HepG2 (cell line): ENCODE results near the gene NF2. TPM values are rescaled to one million over a fixed set of nuclear protein-coding genes. Genes with fewer than 3 reads are reported as not detected.

Experiments
- ARID5B ChIP-seq: IDR thresholded peaks from 2 replicates; pipeline ENCODE4 v1.4.0; 2020; ENCODE audit warnings: mild to moderate bottlenecking, missing genetic modification reagents
- CBX2 ChIP-seq, 2 experiments: fragments of 200-600 bp in 1 of 2; sonication (generic); formaldehyde crosslinking in 1 of 2; IDR thresholded peaks; 2 replicates each; pipeline versions ENCODE4 v1.7.0 to v1.8.1; 2018 to 2022; ENCODE audit warnings: low read depth in 2 of 2, low read length in 1 of 2, mild to moderate bottlenecking in 1 of 2, missing genetic modification reagents in 1 of 2
- CREM ChIP-seq, 2 experiments: sonication (generic) in 1 of 2; formaldehyde crosslinking in 1 of 2; IDR thresholded peaks; 2 replicates each; pipeline versions ENCODE4 v1.4.0 to v1.6.1; 2016 to 2020; ENCODE audit warnings: antibody characterized with exemption in 1 of 2, mild to moderate bottlenecking in 1 of 2, missing genetic modification reagents in 1 of 2
- ERF ChIP-seq: IDR thresholded peaks from 2 replicates; pipeline ENCODE4 v1.6.1; 2018; ENCODE audit warnings: missing biosample characterization, missing genetic modification reagents
- FOXK2 ChIP-seq: fragments of 450-650 bp; IDR thresholded peaks from 2 replicates; pipeline ENCODE4 v1.6.1; 2016
- HOXA5 ChIP-seq: sonication (generic); formaldehyde crosslinking; IDR thresholded peaks from 2 replicates; pipeline ENCODE4 v1.4.0; 2020; ENCODE audit warnings: missing genetic modification reagents
- JUNB ChIP-seq: sonication (generic); formaldehyde crosslinking; IDR thresholded peaks from 2 replicates; pipeline ENCODE4 v1.8.0; 2022; ENCODE audit warnings: missing genetic modification reagents, mild to moderate bottlenecking, borderline replicate concordance
- MLX ChIP-seq: IDR thresholded peaks from 2 replicates; pipeline ENCODE4 v1.6.1; 2016
- MTF2 ChIP-seq: sonication (generic); formaldehyde crosslinking; IDR thresholded peaks from 2 replicates; pipeline ENCODE4 v1.5.0; 2020; ENCODE audit warnings: missing genetic modification reagents, borderline replicate concordance
- SNRNP70 ChIP-seq: fragments of 200-400 bp; formaldehyde crosslinking; IDR thresholded peaks from 2 replicates; pipeline ENCODE4 v1.6.1; 2017; ENCODE audit warnings: mild to moderate bottlenecking, low read depth, low read length, moderate library complexity
- SSRP1 ChIP-seq: IDR thresholded peaks from 2 replicates; pipeline ENCODE4 v1.6.1; 2016; ENCODE audit warnings: control low read depth
- STAT6 ChIP-seq: sonication (generic); formaldehyde crosslinking; IDR thresholded peaks from 2 replicates; pipeline ENCODE4 v1.4.0; 2020; ENCODE audit warnings: missing genetic modification reagents, mild to moderate bottlenecking, borderline replicate concordance
- ZMAT5 ChIP-seq: sonication (generic); formaldehyde crosslinking; IDR thresholded peaks from 2 replicates; pipeline ENCODE4 v1.5.0; 2020; ENCODE audit warnings: mild to moderate bottlenecking, low read depth, missing genetic modification reagents, borderline replicate concordance
- ZNF331 ChIP-seq: sonication (generic); formaldehyde crosslinking; IDR thresholded peaks from 2 replicates; pipeline ENCODE4 v1.4.0; 2020; ENCODE audit warnings: missing genetic modification reagents
- ZNF34 ChIP-seq: sonication (generic); formaldehyde crosslinking; IDR thresholded peaks from 2 replicates; pipeline ENCODE4 v1.4.0; 2020; ENCODE audit warnings: mild to moderate bottlenecking, missing genetic modification reagents, borderline replicate concordance
- ZNF484 ChIP-seq: sonication (generic); formaldehyde crosslinking; IDR thresholded peaks from 2 replicates; pipeline ENCODE4 v1.5.1; 2020; ENCODE audit warnings: mild to moderate bottlenecking, low read depth, missing genetic modification reagents, borderline replicate concordance
- polyA plus RNA-seq, 8 experiments: library from polyadenylated mRNA; depleted of rRNA in 3 of 8; stranded (reverse) in 7 of 8; unstranded in 1 of 8; fragments of >200 nt; fragmentation: Illumina TruSeq in 4 of 8; extraction: Trizol in 4 of 8; gene quantifications; 2 replicates each; pipeline versions ENCODE4 v1.2.1 to v1.2.3, GENCODE V29; 2011 to 2016; ENCODE audit warnings: low read depth in 4 of 8, missing spikeins in 1 of 8, mixed read lengths in 1 of 8; ENCODE audit not compliant: insufficient read depth in 1 of 8
- total RNA-seq, 5 experiments: library from RNA; depleted of rRNA; stranded (reverse); fragments of >200 nt; fragmentation: Illumina TruSeq; extraction: Trizol; gene quantifications; 2 replicates each; pipeline ENCODE4 v1.2.3, GENCODE V29; 2016; ENCODE audit warnings: low read depth in 1 of 5
- TF ChIP-seq, protein P1 (sequence below): sonication (generic); formaldehyde crosslinking; IDR thresholded peaks from 2 replicates; pipeline ENCODE4 v1.5.1; 2020; ENCODE audit warnings: mild to moderate bottlenecking, missing genetic modification reagents, moderate library complexity
- TF ChIP-seq, protein P2 (sequence below): sonication (generic); formaldehyde crosslinking; IDR thresholded peaks from 2 replicates; pipeline ENCODE4 v1.9.0; 2021; ENCODE audit warnings: missing genetic modification reagents, mild to moderate bottlenecking, borderline replicate concordance

The NF2 gene
- total and polyA plus RNA-seq, 2 of the 13 experiments (the other 11 are each of a cell fraction or from before 2014, with no cell fraction given) = 9.3 to 33.3 TPM

DNA sequence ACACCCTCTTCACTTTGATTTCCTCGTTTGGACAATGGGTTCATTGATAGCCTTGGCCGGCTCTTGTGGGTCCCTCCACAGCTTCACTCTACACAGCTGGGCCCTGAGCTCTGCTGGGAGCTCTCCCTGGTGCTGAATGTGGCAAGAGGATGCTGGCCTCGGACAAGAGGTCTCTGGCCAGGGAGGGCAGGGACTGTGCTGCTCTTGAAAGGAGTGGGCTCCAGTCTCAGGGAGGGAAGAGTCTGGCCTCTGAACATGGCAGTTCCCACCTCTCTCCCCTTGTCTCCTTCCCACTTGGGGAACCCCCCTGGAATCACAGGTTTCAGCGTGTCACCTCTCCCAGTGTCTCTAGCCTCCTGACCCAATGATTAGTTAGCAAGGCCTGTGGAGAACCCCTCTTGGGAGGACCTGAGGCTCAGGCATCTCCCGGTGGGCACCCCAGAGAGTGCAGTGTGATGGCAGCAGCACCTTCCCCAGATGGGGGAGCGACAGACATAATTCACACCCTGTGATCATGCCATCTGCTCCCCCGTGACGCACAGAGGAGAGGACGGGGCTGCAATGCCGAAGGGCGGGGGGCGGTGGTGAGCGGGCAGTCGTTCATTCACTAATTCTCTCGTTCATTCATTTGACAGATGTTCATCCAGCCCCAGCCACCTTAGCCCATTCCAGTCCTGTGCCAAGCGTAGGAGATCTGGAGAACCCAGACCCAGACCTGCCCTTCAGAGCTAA, 113.5 kb downstream of the NF2 start (continued):
- TF ChIP-seq, protein P1, sequence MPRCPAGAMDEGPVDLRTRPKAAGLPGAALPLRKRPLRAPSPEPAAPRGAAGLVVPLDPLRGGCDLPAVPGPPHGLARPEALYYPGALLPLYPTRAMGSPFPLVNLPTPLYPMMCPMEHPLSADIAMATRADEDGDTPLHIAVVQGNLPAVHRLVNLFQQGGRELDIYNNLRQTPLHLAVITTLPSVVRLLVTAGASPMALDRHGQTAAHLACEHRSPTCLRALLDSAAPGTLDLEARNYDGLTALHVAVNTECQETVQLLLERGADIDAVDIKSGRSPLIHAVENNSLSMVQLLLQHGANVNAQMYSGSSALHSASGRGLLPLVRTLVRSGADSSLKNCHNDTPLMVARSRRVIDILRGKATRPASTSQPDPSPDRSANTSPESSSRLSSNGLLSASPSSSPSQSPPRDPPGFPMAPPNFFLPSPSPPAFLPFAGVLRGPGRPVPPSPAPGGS (CRISPR knock-in tag) = no peak
- TF ChIP-seq ZNF484 (CRISPR knock-in tag) (no peak; the same call in 1 of the 2 replicates), JUNB (CRISPR knock-in tag) (no peak), ERF (CRISPR knock-in tag) (peak; percentile 96), ZMAT5 (CRISPR knock-in tag) (no peak), ZNF331 (peak; percentile 95), ARID5B (peak; percentile 74), MTF2 (CRISPR knock-in tag) (no peak), FOXK2 (no peak), CBX2 (IDR thresholded peaks at IDR 0.05; ENCODE audit: low read depth, low read length) (no peak), CBX2 (CRISPR knock-in tag; IDR thresholded peaks at IDR 0.05; ENCODE audit: low read depth) (no peak), SNRNP70 (no peak), CREM (IDR thresholded peaks at IDR 0.05) (no peak), CREM (CRISPR knock-in tag; IDR thresholded peaks at IDR 0.05) (no peak), SSRP1 (CRISPR knock-in tag) (no peak), HOXA5 (CRISPR knock-in tag) (peak; percentile 96), ZNF34 (CRISPR knock-in tag) (no peak), MLX (CRISPR knock-in tag) (peak; percentile 42; the same call in 1 of the 2 replicates), STAT6 (no peak)
- TF ChIP-seq, protein P2, sequence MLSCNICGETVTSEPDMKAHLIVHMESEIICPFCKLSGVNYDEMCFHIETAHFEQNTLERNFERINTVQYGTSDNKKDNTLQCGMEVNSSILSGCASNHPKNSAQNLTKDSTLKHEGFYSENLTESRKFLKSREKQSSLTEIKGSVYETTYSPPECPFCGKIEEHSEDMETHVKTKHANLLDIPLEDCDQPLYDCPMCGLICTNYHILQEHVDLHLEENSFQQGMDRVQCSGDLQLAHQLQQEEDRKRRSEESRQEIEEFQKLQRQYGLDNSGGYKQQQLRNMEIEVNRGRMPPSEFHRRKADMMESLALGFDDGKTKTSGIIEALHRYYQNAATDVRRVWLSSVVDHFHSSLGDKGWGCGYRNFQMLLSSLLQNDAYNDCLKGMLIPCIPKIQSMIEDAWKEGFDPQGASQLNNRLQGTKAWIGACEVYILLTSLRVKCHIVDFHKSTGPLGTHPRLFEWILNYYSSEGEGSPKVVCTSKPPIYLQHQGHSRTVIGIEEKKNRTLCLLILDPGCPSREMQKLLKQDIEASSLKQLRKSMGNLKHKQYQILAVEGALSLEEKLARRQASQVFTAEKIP (CRISPR knock-in tag) = no peak
